ENCODE results near the gene EFNB2.

GRCh38 chr13:106445996-106446395, 89.5 kb downstream of the EFNB2 start:
- TF ChIP-seq CTCF (IDR thresholded peaks at IDR 0.05) (no peak), POLR2AphosphoS5 (IDR thresholded peaks at IDR 0.05) (no peak), EP300 (IDR thresholded peaks at IDR 0.05) (no peak), POLR2A (IDR thresholded peaks at IDR 0.05) (no peak)
